ENCODE results near the gene FLVCR1. TPM values are rescaled to one million over a fixed set of nuclear protein-coding genes. Genes with fewer than 3 reads are reported as not detected.
A peak's percentile ranks its signal among the peaks of the same experiment; 100 is the strongest.

Gene FLVCR1
- total RNA-seq, 1 donor from 2014 or later: 3.0 TPM

- DNase-seq (ENCODE audit: low read depth): peak; percentile 27
These were observed 57.4 kb downstream of the FLVCR1 start for GRCh38 chr1:212915245-212916091.

DNA sequence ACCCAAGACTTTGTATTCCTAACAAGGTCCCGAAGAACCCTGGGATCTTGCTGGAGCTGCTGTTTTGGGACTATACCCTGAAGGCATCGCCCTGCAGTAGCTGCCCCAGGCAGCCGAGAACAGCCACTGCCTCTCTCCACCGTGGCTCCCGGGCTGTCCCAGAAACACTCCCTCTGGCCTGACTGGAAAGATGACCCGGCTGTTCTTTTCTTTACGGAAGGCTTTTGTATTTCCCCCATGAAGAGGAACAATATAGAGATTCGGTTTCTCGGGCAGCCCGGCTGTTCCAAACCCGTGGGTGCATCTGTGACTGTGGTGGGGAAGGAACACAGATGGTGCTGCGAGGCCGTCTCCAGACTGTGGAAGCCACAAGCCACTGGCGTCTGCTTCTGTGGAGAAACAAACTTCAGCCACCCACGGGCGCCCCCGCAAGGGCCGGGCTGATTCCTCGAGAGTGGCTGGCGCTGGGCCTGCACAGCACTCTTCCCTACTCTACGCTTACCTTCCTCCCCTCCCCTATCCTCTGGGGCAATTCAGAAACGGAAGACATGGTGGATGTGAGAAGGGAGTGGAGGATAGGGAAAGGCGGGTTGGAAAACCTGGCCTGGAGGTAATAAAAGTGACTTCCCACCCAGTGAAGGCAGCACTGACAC lies 58.5 kb downstream of the FLVCR1 start:
- peak; percentile 95 for DNase-seq (ENCODE audit: low read depth)

DNA sequence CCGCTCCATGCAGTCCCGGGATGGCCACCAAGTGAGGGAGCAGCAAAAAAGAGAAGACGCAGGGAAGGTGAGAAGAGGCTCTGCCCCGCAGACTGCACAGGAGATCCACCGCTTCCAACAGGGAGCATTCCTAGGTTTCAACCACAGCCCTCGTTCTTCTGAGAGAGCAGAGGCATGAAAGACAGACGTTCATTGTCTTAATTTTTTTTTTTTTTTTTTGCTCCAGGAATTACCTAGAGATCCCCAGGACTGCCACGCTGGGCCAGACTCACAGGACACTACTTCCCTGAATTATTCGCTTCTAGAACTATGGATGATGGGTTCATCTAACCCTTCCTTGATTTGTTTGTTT lies 59.0 kb downstream of the FLVCR1 start:
- no peak for DNase-seq (ENCODE audit: low read depth)

GRCh38 chr1:212917858-212918257 lies 59.8 kb downstream of the FLVCR1 start:
- DNase-seq (ENCODE audit: low read depth): no peak

GRCh38 chr1:212918824-212919223 lies 60.7 kb downstream of the FLVCR1 start:
- no peak for DNase-seq (ENCODE audit: low read depth)

GRCh38 chr1:212920246-212920645 lies 62.2 kb downstream of the FLVCR1 start:
- DNase-seq (ENCODE audit: low read depth): no peak

GRCh38 chr1:212920896-212921295 lies 62.8 kb downstream of the FLVCR1 start:
- no peak for DNase-seq (ENCODE audit: low read depth)

DNA sequence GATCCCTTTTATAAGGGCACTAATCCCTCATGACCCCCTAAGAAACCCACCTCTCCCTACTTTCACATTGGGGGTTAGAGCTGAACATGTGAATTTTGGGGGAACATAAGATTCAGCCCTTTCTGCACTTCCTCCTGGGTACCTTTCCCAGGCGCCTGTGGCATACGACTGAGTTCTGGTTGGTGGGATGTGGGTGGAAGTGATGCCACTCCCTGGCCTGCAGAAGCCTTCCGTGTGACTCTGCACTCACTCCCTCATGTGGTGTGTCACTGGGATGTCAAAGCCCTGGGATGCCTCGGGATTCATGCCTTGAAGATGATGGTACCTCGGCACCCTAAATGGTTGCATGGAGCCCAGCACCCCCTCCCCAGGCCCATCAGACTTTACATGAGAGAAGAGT lies 63.9 kb downstream of the FLVCR1 start:
- no peak for DNase-seq (ENCODE audit: low read depth)

GRCh38 chr1:212926372-212926771 lies 68.3 kb downstream of the FLVCR1 start:
- DNase-seq (ENCODE audit: low read depth): no peak

GRCh38 chr1:212928323-212929291 lies 70.5 kb downstream of the FLVCR1 start:
- DNase-seq (ENCODE audit: low read depth): peak; percentile 22

DNA sequence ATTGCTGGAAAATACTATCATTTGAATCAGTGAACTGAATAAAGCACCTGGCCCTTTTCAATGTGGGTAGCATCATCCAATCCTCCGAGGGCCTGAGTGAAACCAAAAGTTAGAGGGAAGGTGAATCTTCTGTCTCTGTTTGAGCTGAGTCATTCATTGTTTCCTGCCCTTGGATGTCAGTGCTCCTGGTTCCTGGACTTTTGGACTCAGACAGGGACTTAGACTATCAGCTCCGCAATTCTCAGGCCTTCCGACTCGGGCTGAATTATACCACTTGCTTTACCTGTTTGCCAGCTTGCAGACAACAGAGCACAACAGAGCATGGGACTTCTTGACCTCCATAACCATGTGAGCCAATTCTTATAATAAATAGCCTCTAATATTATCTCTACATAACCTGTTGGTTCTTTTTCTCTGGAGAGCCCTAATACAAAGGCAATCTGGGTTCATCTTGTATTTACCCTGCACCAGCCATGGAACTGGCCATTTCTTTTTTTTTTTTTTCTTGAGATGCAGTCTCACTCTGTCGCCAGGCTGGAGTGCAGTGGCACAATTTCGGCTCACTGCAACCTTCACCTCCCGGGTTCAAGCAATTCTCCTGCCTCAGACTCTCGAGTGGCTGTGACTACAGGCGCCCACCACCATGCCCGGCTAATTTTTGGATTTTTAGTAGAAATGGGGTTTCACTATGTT lies 73.1 kb downstream of the FLVCR1 start:
- DNase-seq (ENCODE audit: low read depth): no peak

DNA sequence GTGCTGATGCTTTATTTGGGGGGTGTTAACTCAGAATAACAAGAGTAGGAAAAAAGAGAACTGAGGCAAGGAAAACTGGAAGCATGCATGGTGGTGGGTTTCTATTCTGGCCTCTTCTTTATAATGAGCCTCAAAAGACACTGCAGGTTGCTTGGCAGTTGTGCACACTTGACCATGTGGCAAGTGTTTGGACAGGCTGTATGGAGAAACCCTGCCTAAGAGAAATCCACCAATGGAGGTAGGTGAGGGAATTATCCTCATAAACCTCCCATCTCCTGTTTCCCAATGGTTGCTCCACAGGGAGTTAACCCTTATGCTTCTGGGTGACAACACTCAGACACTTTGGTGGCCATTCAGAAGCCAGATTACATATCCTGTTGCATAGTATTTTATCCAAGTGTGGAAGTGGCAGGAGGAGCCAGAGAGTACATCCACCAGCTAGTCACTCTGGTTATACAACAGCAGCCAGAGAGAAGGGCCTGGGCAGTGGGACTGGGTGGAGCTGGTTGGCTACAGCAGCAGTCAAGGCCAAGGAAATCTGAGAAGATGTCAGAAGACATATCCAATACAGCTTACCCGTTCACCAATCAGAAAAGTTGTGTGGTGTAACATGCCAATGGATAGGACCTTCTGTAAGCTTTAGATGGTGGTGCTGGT lies 75.9 kb downstream of the FLVCR1 start:
- no peak for DNase-seq (ENCODE audit: low read depth)

GRCh38 chr1:212935387-212935981 lies 77.4 kb downstream of the FLVCR1 start:
- DNase-seq (ENCODE audit: low read depth): no peak

DNA sequence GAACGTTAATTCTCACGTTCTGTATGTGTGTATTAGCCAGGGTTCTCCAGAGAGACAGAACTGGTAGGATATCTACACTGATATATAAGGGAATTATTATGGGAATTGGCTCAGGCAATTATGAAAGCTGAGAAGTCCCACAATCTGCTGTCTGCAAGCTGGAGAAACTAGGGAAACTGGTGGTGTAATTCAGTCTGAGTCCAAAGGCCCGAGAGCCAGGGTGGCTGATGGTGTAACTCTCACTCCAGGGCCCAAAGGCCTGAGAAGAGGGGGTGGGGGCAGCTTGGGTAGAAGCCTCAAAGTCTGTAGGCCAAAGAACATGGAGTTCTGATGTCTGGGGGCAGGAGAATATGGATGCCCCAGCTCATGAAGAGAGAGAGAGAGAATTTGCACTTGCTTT lies 79.0 kb downstream of the FLVCR1 start:
- DNase-seq (ENCODE audit: low read depth): no peak

DNA sequence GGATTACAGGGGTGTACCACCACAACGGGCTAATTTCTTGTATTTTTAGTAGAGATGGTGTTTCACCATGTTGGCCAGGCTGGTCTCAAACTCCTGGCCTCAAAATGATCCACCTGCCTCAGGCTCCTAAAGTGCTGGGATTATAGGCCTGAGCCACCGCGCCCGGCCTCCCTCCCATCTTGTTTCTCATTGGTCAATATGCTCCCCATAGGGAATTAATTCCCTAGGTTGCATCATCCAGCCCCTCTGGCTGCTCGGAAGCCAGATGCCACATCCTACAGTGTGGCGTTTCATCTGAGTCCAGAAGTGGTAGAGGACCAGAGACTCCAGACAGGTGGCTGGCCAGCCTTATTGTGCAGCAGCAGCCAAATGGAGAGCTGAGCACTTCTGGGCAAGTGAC lies 80.8 kb downstream of the FLVCR1 start:
- no peak for DNase-seq (ENCODE audit: low read depth)

- DNase-seq (ENCODE audit: low read depth): no peak
These were observed 83.4 kb downstream of the FLVCR1 start for GRCh38 chr1:212941452-212941851.

DNA sequence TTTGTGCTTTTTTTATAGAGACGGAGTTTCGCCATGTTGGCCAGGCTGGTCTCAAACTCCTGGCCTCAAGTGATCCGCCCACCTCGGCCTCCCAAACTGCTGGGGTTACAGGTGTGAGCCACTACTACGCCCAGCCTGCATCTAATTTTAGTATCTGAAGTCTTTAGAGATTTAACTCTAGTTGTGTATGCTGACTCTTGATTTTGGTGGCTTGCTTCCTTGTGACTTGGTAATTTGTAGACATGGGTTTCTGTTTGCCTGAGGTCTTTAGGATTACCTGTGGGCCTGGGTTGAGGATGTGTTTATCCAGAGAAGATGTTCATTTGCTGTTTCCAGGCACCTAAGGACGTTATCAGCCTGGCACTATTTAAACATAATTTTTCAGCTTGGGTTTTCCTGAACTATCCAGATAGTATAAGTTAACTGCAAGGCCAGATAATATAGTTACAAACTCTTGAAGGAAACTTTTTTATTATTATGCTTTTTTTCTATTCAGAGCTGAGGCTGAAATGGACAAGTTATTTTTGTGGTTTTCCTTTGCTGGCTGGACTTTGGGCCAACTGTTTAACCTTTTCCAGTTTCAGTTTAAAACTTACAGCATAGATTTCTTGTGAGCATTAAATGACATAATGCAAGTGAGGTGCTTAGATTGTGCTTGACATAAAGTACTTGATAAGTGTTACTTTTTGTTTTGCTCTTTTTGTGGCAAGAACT lies 84.8 kb downstream of the FLVCR1 start:
- DNase-seq (ENCODE audit: low read depth): no peak

GRCh38 chr1:212943393-212943710 lies 85.3 kb downstream of the FLVCR1 start:
- no peak for DNase-seq (ENCODE audit: low read depth)

DNA sequence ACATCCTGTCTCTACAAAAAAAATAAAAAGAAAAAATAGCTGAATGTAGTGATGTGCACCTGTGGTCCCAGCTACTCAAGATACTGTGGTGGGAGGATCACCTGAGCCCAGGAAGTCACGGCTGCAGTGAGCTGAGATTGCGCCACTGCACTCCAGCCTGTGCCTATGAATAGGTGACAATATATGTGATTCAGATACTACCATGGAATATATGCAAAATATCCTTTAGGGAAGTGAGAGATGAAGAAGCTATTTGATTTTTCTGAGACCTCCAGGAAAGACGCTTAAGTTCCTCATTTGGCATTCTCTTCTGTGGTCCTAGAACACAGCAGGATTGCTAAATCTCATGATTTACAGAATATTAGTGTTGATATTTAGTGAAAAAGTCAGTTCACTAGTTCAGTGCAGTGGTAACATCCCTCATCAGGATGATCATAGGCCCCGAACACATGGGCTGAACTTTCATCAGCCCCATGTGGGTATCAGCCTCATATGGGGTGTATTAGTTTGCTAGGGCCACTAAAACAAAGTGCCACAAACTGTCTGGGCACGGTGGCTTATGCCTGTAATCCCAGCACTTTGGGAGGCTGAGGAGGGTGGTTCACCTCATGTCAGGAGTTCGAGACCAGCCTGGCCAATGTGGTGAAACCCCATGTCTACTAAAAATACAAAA lies 86.3 kb downstream of the FLVCR1 start:
- no peak for DNase-seq (ENCODE audit: low read depth)

Data from myocyte (in vitro differentiated cells).